Lower lobe of right lung (tissue), 2 donors: ENCODE data around the gene PMVK. TPM values are rescaled to one million over a fixed set of nuclear protein-coding genes. Genes with fewer than 3 reads are reported as not detected.

Experiments used
- ATAC-seq, 2 donors: fragments of 200-7000 bp; cut with Tn5 transposase; one replicate each; pipeline ENCODE4 v1.9.1; 2020 to 2022; ENCODE audit warnings: mild to moderate bottlenecking in 2 of 2, moderate library complexity in 2 of 2
- DNase-seq: peaks from one replicate; pipeline ENCODE4 v3.0.0-alpha.2; 2020
- H3K27ac ChIP-seq: fragments of 200-600 bp; one replicate; pipeline ENCODE4 v1.8.0; 2022
- H3K27me3 ChIP-seq: fragments of 200-600 bp; one replicate; pipeline ENCODE4 v1.8.0; 2022; ENCODE audit warnings: low read depth
- H3K36me3 ChIP-seq: fragments of 200-600 bp; one replicate; pipeline ENCODE4 v1.8.0; 2022; ENCODE audit warnings: mild to moderate bottlenecking
- H3K4me1 ChIP-seq: fragments of 200-600 bp; one replicate; pipeline ENCODE4 v1.8.0; 2022
- H3K4me3 ChIP-seq: fragments of 200-600 bp; one replicate; pipeline ENCODE4 v1.8.0; 2022; ENCODE audit warnings: mild to moderate bottlenecking
- H3K9me3 ChIP-seq: fragments of 200-600 bp; one replicate; pipeline ENCODE4 v1.8.0; 2022
- intact Hi-C: fragments of 100-400 bp; cut with DNase I; formaldehyde crosslinking; loops from one replicate; pipeline ENCODE4 v1.11.0; 2022
- total RNA-seq: library from RNA; stranded (reverse); fragmentation: NEBNext Ultra II Directional; extraction: Animal tissue kit (Norgen Biotek cat#: 25700); gene quantifications from one replicate; pipeline ENCODE4 v1.2.1, GENCODE V29; 2021
- TF ChIP-seq, protein P1 (sequence below): fragments of 200-600 bp; IDR thresholded peaks from one replicate; pipeline ENCODE4 v1.8.0; 2022; ENCODE audit warnings: antibody characterized with exemption, mild to moderate bottlenecking
- donor health status: DM: no; HTN: yes; CAD: no; lungs with severe emphysema.

Gene PMVK
- total RNA-seq, 1 donor from 2014 or later, result 34.1 TPM

DNA sequence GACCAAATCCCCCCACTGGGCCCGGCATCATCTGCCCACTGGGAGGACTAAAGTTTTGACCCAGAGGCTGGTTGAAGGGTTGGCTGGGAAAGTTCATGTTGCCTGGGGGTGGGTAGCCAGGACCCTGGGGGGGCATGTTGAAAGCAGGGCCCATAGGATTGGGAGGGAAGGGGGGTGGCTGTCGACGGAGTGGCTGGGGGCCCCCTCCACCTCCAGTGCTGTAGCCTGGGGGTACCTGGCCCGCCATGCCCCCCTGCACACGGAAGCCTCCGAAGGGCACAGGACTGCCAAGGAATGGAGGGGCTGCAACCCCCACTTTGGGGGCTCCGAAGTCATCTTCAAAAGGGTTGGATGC is 22.9 kb upstream of the PMVK start:
- Histone ChIP-seq H3K27me3 (no peaks in the 10 kb centered on the region), H3K4me1 (peaks cover 45% of the 10 kb centered on the region), H3K4me3 (no peak overlapping the region), H3K9me3 (no peaks in the 10 kb centered on the region), H3K36me3 (peaks cover 37% of the 10 kb centered on the region), H3K27ac (no peak overlapping the region)
- ATAC-seq (no peak), DNase-seq (no peak)
- TF ChIP-seq, protein P1, sequence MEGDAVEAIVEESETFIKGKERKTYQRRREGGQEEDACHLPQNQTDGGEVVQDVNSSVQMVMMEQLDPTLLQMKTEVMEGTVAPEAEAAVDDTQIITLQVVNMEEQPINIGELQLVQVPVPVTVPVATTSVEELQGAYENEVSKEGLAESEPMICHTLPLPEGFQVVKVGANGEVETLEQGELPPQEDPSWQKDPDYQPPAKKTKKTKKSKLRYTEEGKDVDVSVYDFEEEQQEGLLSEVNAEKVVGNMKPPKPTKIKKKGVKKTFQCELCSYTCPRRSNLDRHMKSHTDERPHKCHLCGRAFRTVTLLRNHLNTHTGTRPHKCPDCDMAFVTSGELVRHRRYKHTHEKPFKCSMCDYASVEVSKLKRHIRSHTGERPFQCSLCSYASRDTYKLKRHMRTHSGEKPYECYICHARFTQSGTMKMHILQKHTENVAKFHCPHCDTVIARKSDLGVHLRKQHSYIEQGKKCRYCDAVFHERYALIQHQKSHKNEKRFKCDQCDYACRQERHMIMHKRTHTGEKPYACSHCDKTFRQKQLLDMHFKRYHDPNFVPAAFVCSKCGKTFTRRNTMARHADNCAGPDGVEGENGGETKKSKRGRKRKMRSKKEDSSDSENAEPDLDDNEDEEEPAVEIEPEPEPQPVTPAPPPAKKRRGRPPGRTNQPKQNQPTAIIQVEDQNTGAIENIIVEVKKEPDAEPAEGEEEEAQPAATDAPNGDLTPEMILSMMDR, result no peak
- intact Hi-C loops, result no loop called here

DNA sequence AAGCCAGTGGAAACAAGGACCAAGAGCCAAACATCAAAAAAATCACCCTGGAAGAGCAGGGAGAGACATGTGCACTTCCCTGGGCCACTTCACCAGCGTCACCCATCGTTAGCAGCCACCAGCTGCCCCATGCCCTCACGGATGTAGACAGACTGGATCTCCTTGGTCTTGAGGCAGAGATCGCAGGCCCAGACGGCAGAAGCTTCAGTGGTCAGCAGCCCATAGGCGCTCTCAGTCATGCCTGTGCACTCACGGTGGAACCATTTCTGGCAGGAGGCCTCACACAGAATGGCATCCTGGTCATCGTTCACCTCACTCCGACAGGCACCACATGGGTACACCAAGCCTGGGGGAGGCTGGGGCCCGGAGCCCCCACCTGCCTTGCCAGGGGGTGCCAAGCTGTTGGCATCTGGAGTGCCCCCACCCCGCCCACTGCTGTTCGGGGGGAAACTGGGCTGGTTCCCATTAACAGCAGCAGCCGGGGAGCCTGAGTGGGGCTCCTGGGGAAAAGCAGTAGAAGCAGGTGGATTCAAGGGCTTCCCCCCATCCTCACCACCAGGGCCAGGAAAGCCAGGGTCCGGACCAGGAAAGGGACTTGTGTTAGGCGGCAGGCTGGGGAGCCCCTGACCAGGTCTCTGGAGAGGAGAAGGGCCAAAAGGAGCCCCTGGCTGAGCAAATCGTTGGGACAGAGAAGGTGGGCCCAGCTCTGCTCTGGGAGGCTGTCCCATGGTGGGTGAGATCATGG is 22.3 kb upstream of the PMVK start:
- no peak overlapping the region for H3K27ac ChIP-seq

DNA sequence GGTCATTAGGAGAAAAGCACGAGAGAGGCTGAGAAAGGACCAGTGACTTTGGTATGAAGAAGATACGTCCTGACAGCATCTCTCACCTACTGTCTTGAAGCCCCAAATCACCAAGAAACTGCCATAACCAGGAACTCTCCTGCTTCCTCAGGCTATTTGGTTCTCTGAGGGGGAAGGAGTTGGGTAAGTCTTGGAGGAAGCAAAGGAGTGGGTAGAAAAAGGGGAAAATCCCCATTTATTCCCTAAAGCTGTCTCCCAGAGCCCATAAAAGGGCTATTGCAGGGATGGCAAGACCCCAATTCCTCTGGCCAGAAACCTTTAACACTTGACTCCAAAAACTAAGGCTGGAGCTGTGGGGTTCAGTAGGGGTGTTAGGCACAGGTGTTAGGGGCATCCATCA is 21.5 kb upstream of the PMVK start:
- TF ChIP-seq, protein P1, result no peak
- H3K4me1 ChIP-seq, result peaks cover 54% of the 10 kb centered on the region
- H3K36me3 ChIP-seq, result peaks cover 24% of the 10 kb centered on the region
- intact Hi-C loops, result no loop called here
- no peaks in the 10 kb centered on the region for H3K27me3 ChIP-seq
- DNase-seq (no peak), ATAC-seq (no peak)
- H3K4me3 ChIP-seq, result no peak overlapping the region
- H3K27ac ChIP-seq, result no peak overlapping the region
- no peaks in the 10 kb centered on the region for H3K9me3 ChIP-seq

More for the DNA sequence above, 22.3 kb upstream of the PMVK start:
- intact Hi-C loops, result no loop called here
- no peak for DNase-seq
- Histone ChIP-seq H3K4me3 (no peak overlapping the region), H3K27me3 (no peaks in the 10 kb centered on the region), H3K4me1 (peaks cover 51% of the 10 kb centered on the region), H3K9me3 (no peaks in the 10 kb centered on the region), H3K36me3 (peaks cover 32% of the 10 kb centered on the region)
- TF ChIP-seq, protein P1, result no peak
- no peak for ATAC-seq

DNA sequence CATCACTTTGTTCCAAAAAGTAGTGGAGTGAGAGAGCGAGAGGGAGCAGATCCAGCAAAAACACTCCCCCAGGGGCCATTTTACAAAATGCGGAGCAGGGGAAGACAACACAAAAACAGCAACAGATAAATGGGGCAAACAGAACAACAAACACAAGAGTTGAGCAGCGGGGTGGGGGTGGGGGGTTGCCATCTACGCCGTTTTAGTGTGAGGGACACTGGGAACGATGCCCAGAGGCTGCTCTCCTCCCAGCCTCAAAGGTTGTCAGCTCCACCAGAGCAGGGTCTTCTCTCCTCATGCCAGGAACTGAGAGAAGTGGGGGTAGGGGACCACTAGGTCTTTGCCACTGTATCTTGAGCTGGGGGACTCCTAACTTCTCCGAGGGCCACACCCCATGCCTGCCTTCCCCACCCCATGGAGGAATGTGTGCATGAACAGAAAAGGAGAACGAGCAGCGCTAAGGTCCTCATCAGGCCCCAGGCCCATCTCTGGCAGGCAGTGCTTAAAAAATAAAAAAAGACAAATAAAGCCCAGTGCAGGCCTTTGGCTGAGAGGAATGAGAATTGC is 20.7 kb upstream of the PMVK start:
- peaks cover 51% of the 10 kb centered on the region for H3K4me1 ChIP-seq
- peaks cover 17% of the 10 kb centered on the region for H3K36me3 ChIP-seq
- H3K27me3 ChIP-seq, result no peaks in the 10 kb centered on the region
- no peak for DNase-seq
- TF ChIP-seq, protein P1, result no peak
- ATAC-seq, result no peak
- H3K27ac ChIP-seq, result no peak overlapping the region
- no peak overlapping the region for H3K4me3 ChIP-seq
- intact Hi-C loops, result no loop called here
- no peaks in the 10 kb centered on the region for H3K9me3 ChIP-seq

DNA sequence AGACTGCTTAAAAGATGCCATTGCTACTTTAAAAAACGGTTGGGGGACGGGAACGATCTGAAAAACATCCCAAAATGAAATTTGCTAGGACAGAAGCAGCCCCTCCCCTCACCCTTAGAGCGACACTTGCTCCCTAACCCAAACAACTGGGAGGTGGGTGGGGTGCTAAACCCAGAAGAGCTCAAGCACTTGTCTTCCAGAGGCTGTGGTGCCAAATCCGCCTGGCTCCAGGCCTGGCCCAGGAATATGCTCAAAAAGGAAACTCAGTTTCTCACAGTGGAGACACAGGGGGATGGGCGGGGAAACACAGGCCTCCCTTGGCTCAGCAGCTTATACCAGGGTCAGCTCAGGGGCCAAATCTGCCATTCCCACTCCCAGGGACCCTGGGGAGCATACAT is 20.0 kb upstream of the PMVK start:
- DNase-seq (no peak), ATAC-seq (no peak)
- Histone ChIP-seq H3K27me3 (no peaks in the 10 kb centered on the region), H3K4me3 (peak overlapping the region; percentile 65), H3K36me3 (peaks cover 18% of the 10 kb centered on the region), H3K9me3 (no peaks in the 10 kb centered on the region), H3K4me1 (peaks cover 49% of the 10 kb centered on the region), H3K27ac (peak overlapping the region; percentile 80)
- intact Hi-C loops, result no loop called here
- TF ChIP-seq, protein P1, result no peak
